ENCODE measurements around the gene NCF2. TPM values are rescaled to one million over a fixed set of nuclear protein-coding genes. Genes with fewer than 3 reads are reported as not detected.

NCF2 gene
- total RNA-seq, 1 experiment from 2014 or later = 5.4 TPM

- no peak for DNase-seq (ENCODE audit: low read depth)
These were observed 5.2 kb downstream of the NCF2 start for GRCh38 chr1:183585038-183585437.

GRCh38 chr1:183584147-183584546 lies 6.1 kb downstream of the NCF2 start:
- no peak for DNase-seq (ENCODE audit: low read depth)

GRCh38 chr1:183583466-183583865 lies 6.8 kb downstream of the NCF2 start:
- DNase-seq (ENCODE audit: low read depth) = no peak

DNA sequence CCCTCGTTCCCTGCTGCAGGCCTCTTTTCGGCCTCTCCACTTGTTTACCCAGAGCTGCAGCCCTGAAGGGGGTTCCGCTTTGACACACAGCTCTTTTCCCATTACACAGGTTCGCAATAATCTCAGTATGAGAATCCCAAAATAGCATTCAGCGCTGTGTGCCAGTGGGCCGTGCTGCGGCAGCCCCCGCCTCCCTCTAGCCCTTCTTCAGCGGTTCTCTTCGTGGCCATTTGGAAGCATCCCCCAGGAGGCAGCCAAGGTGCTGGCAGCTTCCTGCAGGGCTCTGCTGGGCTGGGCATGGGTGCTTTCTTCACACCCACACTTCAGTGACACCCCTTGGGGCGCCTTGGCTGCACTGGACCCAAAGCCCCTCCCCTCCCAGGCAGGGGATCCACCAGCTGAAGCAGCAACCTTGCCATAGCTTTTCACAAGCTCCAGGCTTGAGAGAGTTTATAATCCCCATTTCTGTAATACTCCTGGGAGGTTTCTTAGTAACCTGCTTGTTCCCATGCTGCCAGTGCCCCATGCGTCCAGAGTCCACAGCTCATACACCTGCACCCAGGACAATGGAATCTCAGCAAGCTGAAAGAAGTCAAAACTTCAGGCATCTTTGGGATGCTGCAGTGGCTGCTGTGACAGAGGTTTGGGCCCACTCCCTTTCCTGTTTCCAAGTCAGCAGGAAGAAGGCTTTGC lies 8.1 kb downstream of the NCF2 start:
- no peak for DNase-seq (ENCODE audit: low read depth)

GRCh38 chr1:183580281-183580682 lies 10.0 kb downstream of the NCF2 start:
- DNase-seq (ENCODE audit: low read depth) = peak; percentile 34

DNA sequence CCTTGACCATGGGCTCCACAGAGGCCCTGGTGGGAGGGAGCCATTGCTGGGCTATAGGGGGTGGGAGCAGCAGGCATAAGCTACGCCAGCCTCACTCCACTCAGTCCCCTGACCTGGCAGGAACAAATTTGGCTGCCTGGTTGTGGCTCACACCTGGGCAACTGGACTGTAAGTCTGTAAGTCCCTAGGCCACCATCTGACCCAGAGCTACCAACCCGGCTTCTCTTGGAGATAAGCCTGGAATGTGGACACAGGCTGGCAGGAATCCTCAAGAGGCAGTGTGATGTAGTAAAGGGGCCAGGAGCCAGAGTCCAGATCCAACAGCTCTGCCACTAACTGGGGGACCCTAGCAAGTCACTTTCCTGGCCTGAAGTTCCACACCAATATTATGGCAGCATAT lies 11.4 kb downstream of the NCF2 start:
- DNase-seq (ENCODE audit: low read depth) = no peak

- no peak for DNase-seq (ENCODE audit: low read depth)
These were observed 12.3 kb downstream of the NCF2 start for GRCh38 chr1:183577897-183578465.

DNA sequence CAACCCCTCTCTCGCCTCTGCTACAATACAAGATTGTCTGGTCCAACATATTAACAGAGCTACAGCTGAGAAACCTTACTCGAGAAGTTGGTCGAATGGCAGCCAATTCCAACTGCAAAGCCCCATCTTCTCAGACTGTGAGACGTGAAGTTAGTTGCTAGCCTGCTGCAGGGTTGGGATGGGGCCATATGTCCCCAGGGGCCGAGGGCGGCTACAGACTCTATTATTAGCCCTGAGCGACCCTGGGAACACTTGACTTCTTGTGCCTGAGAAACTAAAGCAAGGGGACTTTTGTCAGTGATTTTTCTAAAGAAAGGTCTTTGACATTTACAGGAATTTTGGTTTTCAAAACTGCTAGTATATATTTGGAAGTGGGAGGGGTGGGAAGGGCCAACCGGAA lies 13.7 kb downstream of the NCF2 start:
- DNase-seq (ENCODE audit: low read depth) = no peak

GRCh38 chr1:183575606-183576005 lies 14.7 kb downstream of the NCF2 start:
- DNase-seq (ENCODE audit: low read depth) = no peak

- peak; percentile 36 for DNase-seq (ENCODE audit: low read depth)
These were observed 17.5 kb downstream of the NCF2 start for GRCh38 chr1:183572721-183573120.

DNA sequence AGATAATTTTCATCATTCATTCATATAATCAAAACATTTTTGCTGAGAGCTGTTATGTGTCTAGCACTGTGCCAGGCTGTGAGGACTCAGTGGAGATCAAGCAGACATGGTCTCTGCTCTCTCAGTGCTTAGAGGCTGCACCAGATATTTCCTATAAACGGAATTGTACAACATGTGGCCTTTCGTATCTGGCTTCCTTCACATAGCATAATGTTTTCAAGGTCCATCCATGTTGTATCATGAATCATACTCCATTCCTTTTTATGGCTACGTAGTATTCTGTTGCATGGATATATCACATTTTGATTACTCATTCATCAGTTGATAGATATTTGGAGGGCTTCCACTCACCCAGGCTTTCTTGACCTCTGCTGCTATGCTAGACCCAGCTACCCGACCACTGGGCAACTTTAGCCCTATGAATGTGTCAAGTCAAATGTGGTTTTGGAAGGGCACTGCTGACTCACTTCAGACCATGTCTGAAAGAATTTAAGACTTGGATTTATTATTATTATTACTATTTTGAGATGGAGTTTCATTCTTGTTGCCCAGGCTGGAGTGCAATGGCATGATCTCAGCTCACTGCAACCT lies 18.5 kb downstream of the NCF2 start:
- peak; percentile 55 for DNase-seq (ENCODE audit: low read depth)

GRCh38 chr1:183570451-183570850 lies 19.8 kb downstream of the NCF2 start:
- DNase-seq (ENCODE audit: low read depth) = no peak

DNA sequence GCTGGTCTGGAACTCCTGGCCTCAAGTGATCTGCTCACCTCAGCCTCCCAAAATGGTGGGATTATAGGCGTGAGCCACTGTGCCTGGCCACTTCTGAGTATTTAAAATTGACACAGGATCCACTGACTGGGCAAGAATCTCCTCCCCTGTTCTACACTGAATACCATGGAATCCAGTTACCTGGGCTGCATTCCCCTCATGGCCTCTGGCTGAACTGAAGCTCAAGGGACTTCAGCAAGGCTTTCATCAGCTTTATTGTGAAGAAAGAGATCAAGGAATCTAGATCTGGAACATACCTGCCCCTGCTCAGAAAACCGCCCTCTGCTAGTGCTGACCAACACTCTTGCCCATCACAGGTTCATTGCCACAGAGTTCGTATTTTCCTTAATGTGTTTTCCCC lies 20.5 kb downstream of the NCF2 start:
- DNase-seq (ENCODE audit: low read depth) = no peak

DNA sequence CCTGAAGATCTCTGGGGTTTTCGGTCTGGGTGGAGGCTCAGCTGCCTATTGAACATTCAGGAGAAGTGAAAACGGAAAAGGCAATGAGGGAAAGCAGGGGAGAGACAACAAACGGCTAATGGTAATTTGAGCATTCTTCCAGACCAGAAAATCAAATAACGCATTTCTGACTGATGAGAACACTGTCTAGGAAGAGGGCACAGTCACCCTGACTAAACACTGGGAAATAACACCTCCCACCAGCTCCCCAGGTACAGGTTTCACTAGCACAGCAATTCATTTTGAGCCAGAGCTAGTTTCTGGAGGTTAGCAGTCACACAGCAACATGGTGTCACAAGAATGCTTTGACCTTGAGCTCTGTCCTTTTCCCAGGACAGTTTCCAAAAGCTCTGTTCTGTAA lies 21.1 kb downstream of the NCF2 start:
- peak; percentile 66 for DNase-seq (ENCODE audit: low read depth)

DNA sequence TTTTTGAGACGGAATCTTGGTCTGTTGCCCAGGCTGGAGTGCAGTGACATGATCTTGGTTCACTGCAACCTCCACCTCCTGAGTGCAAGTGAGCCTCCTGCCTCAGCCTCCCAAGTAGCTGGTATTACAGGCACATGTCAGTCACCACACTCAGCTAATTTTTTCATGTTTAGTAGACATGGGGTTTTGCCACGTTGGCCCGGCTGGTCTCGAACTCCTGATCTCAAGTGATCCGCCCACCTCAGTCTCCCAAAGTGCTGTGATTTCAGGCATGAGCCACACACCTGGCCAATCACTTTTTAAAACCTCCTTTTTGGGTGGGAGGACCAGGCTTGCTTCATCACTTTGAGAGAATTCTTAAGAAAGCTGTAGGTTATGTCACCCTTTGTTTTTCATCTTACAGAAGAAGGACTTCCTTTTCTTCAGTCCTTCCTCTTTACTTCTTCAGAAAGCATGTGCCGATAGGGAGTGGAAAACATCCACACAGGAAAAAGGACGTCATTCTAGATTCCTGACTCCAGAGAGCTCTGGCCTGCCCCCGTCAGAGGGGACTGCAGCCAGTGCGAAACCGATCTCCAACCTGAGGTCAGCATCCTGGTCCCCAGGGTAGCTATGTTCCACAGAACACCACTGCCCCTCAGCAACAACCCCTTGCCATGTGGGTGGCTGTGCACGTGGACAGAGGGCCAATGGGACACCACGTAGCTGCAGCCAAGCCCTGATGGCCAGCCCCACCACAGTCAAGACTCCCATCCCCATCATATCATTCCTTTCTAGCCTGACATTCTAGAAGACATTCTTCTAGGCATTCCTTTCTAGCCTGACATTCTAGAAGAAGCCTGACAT lies 21.9 kb downstream of the NCF2 start:
- DNase-seq (ENCODE audit: low read depth) = no peak

- peak; percentile 72 for DNase-seq (ENCODE audit: low read depth)
These were observed 22.7 kb downstream of the NCF2 start for GRCh38 chr1:183567584-183567983.

GRCh38 chr1:183566026-183566425 lies 24.2 kb downstream of the NCF2 start:
- DNase-seq (ENCODE audit: low read depth) = no peak

- no peak for DNase-seq (ENCODE audit: low read depth)
These were observed 25.0 kb downstream of the NCF2 start for GRCh38 chr1:183565261-183565660.

DNA sequence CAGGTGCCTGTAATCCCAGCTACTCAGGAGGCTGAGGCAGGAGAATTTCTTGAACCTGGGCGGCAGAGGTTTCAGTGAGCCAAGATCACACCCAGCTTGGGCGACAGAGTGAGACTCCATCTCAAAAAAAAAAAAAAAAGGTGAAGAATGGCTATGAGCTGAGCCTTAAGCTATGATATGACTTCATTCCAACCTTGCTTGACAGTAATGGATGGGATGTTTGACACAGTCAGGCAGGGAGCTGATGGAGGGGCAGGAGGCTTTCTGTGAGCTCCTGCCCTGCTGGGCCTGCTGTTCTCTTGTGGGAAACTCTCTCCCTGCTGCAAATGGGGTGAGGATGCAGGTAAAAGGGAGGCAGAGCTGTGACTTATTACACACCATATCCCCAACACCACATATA lies 27.6 kb downstream of the NCF2 start:
- DNase-seq (ENCODE audit: low read depth) = no peak

DNA sequence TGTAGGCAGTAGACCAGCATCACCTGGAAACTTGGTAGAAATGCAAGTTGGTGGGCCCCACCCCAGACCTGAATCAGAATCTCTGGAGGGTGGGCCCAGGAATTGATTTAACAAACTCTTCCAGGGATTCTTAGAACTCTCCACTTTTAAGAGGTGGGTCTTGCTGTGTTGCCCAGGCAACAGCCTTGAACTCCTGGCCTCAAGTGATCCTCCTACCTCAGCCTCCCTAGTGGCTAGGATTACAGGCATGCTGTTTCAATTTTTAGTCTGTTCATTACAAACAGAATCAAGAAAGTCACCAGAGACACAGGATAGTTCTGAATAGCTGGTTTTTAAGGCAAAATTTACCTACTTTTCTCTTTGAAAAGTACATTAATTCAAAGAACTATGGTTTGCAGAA lies 31.2 kb downstream of the NCF2 start:
- no peak for DNase-seq (ENCODE audit: low read depth)

DNA sequence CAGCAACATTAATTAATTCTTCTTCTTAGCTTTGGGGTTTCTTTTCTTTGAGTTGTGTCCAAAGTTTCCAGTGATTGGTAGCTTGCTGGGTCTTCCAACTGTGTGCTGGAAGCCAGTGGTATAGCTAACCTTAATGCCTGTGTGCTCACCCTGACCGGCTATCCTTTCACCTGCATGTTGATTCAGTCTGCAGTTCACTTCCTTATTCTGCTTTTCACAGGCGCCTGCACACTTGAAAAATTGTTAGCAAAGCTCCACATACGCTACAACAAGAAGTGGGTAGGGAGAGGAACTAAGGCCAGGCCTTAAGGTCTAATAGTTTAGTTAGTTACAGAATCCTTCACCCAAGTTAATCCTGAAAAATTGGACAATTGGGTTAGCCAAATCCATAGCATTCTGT lies 35.7 kb downstream of the NCF2 start:
- no peak for DNase-seq (ENCODE audit: low read depth)

GRCh38 chr1:183553764-183554163 lies 36.5 kb downstream of the NCF2 start:
- DNase-seq (ENCODE audit: low read depth) = no peak
